Measurements from ENCODE around the gene KLHDC3.

Gene KLHDC3

DNA sequence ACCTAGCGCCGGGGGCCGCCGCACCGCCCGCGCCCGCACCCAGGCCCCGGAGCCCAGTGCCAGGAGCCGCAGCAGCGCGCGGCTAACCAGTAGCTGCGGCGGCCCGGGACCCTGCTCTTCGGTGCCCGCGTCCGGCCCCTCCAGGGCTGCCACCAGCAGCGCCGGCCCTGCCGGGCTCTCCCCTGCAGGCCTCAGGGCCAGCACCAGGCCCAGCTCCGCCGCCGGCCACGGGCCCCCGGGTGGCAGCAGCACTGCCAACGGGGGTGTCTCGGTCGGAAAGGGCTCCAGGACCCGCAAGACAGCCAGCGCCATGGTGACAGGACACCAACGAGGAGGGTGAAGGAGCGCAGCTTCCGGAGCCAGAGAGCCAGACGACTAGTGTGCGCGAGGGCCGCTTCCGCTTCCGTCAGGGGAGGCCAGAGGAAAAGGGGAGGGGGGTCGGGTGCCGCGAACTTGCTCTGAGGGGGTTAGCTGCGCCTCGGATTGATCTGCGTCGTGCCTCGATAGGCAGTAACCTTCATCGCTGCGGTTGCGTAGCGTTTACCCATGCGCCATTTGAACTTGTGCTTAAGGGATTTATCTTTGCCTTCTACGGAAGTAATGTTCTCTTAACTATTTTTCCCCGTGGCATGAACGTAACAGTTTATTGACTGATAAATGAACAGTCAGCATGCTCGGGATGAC lies 35.1 kb upstream of the KLHDC3 start, which contains the start of gene PEX6:
Gene PEX6 (minus strand): TSS at position 343 of the 684 bp plus-strand sequence. CDS start 31 bp downstream, at position 312.
- H3K4me1 ChIP-seq (ENCODE audit: control insufficient read depth, low read length): peaks cover 41% of the 10 kb centered on the region
- H3K27ac ChIP-seq (ENCODE audit: low read depth, low read length): peak within 1 kb of the TSS; percentile 58
- H3F3A ChIP-seq (ENCODE audit: control insufficient read depth, insufficient read depth): peaks cover 7% of the 10 kb centered on the region; the same call in 1 of the 2 replicates
- TF ChIP-seq, protein P1, sequence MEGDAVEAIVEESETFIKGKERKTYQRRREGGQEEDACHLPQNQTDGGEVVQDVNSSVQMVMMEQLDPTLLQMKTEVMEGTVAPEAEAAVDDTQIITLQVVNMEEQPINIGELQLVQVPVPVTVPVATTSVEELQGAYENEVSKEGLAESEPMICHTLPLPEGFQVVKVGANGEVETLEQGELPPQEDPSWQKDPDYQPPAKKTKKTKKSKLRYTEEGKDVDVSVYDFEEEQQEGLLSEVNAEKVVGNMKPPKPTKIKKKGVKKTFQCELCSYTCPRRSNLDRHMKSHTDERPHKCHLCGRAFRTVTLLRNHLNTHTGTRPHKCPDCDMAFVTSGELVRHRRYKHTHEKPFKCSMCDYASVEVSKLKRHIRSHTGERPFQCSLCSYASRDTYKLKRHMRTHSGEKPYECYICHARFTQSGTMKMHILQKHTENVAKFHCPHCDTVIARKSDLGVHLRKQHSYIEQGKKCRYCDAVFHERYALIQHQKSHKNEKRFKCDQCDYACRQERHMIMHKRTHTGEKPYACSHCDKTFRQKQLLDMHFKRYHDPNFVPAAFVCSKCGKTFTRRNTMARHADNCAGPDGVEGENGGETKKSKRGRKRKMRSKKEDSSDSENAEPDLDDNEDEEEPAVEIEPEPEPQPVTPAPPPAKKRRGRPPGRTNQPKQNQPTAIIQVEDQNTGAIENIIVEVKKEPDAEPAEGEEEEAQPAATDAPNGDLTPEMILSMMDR (IDR thresholded peaks at IDR 0.05; ENCODE audit: low read depth, low read length, poor library complexity, severe bottlenecking): no peak
- no peak for TF ChIP-seq EZH2phosphoT487 (IDR thresholded peaks at IDR 0.05; ENCODE audit: borderline replicate concordance, low read length)
- no peaks in the 10 kb centered on the region for H3K9me2 ChIP-seq (replicated peaks; ENCODE audit: control insufficient read depth, low read length)
- peak within 1 kb of the TSS; percentile 78 for H3K4me3 ChIP-seq (ENCODE audit: low read length)
- H3K79me2 ChIP-seq (ENCODE audit: control insufficient read depth, low read length): peaks cover 56% of the 10 kb centered on the region
- H3K4me2 ChIP-seq (ENCODE audit: low read length): peak within 1 kb of the TSS; percentile 90
- H3K36me3 ChIP-seq (ENCODE audit: control insufficient read depth, low read length): peaks cover 34% of the 10 kb centered on the region
- no peaks in the 10 kb centered on the region for H3K27me3 ChIP-seq (ENCODE audit: control insufficient read depth, low read length)
- H3K9me3 ChIP-seq (ENCODE audit: control insufficient read depth, insufficient read depth, low read length): no peaks in the 10 kb centered on the region
- H4K20me1 ChIP-seq (ENCODE audit: control insufficient read depth, insufficient read depth, low read depth, low read length): peaks cover 6% of the 10 kb centered on the region; the same call in 1 of the 2 replicates

DNA sequence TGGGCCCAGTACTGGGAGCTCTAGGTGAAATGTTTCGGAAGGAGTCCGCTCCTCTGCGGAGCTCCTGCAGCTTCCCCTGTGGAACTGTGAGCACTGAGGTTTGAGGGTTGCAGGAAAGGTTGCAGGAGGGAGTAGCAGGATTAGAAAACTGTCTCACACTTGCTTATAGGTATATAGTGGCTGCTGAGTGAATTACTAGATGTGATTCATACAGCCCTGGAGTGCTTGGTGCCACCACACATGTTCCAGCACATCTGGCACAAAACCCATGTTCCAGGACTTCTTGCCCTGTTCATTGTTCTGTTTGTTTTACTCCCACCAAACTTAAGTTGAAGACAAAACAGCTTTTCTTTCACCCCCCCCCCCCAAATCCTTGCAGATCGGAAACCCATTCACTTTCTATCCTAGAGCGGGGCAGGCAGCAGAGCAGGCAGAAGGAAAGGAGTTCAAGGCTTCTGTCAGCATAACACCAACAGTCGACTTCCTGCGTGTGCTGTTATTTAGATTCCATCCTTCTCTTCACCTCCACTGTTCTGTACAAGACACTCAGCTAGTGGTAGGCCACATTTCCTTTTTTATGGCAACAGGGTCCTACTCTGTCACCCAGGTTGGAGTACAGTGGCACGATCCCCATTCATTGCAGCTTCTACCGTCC lies 34.4 kb upstream of the KLHDC3 start:
- peak overlapping the region; percentile 58 for H3K27ac ChIP-seq (ENCODE audit: low read depth, low read length)
- peaks cover 6% of the 10 kb centered on the region; the same call in 1 of the 2 replicates for H4K20me1 ChIP-seq (ENCODE audit: control insufficient read depth, insufficient read depth, low read depth, low read length)
- peaks cover 41% of the 10 kb centered on the region for H3K4me1 ChIP-seq (ENCODE audit: control insufficient read depth, low read length)
- H3K79me2 ChIP-seq (ENCODE audit: control insufficient read depth, low read length): peaks cover 55% of the 10 kb centered on the region
- H3K27me3 ChIP-seq (ENCODE audit: control insufficient read depth, low read length): no peaks in the 10 kb centered on the region
- TF ChIP-seq, protein P1 (IDR thresholded peaks at IDR 0.05; ENCODE audit: low read depth, low read length, poor library complexity, severe bottlenecking): no peak
- no peak for TF ChIP-seq EZH2phosphoT487 (IDR thresholded peaks at IDR 0.05; ENCODE audit: borderline replicate concordance, low read length)
- H3F3A ChIP-seq (ENCODE audit: control insufficient read depth, insufficient read depth): peaks cover 7% of the 10 kb centered on the region; the same call in 1 of the 2 replicates
- no peaks in the 10 kb centered on the region for H3K9me3 ChIP-seq (ENCODE audit: control insufficient read depth, insufficient read depth, low read length)
- peaks cover 32% of the 10 kb centered on the region for H3K36me3 ChIP-seq (ENCODE audit: control insufficient read depth, low read length)
- peak overlapping the region; percentile 90 for H3K4me2 ChIP-seq (ENCODE audit: low read length)
- peak overlapping the region; percentile 78 for H3K4me3 ChIP-seq (ENCODE audit: low read length)
- H3K9me2 ChIP-seq (replicated peaks; ENCODE audit: control insufficient read depth, low read length): no peaks in the 10 kb centered on the region

DNA sequence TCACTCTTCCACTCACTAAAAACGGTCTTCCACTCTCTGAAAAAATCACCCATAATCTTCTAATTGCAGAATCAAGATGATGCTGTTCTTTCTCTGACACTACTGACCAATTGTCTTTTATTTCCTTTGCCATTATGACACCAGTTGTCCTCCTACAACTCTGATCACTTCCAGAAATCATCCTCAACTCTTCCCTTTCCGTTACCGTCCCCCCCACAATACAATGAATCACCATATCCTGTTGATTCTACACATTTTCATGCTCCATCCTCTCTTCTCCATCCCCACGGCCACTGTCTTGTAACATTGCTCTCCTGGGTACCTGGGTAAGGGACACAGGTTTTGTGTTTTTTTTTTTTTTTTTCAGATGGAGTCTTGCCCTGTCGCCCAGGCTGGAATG lies 32.2 kb upstream of the KLHDC3 start:
- Histone ChIP-seq H3K4me1 (ENCODE audit: control insufficient read depth, low read length) (peaks cover 45% of the 10 kb centered on the region), H3K79me2 (ENCODE audit: control insufficient read depth, low read length) (peaks cover 52% of the 10 kb centered on the region), H3K36me3 (ENCODE audit: control insufficient read depth, low read length) (peaks cover 18% of the 10 kb centered on the region), H3K27ac (ENCODE audit: low read depth, low read length) (no peak overlapping the region), H4K20me1 (ENCODE audit: control insufficient read depth, insufficient read depth, low read depth, low read length) (no peaks in the 10 kb centered on the region), H3K27me3 (ENCODE audit: control insufficient read depth, low read length) (no peaks in the 10 kb centered on the region), H3K4me3 (ENCODE audit: low read length) (no peak overlapping the region), H3K4me2 (ENCODE audit: low read length) (no peak overlapping the region), H3F3A (ENCODE audit: control insufficient read depth, insufficient read depth) (peaks cover 4% of the 10 kb centered on the region; the same call in 1 of the 2 replicates), H3K9me2 (replicated peaks; ENCODE audit: control insufficient read depth, low read length) (no peaks in the 10 kb centered on the region), H3K9me3 (ENCODE audit: control insufficient read depth, insufficient read depth, low read length) (no peaks in the 10 kb centered on the region)
- TF ChIP-seq, protein P1 (IDR thresholded peaks at IDR 0.05; ENCODE audit: low read depth, low read length, poor library complexity, severe bottlenecking): no peak

Measured in DOHH2 (cell line).